H1 (cell line): Measurements from ENCODE around the gene TBC1D3C. TPM values are rescaled to one million over a fixed set of nuclear protein-coding genes. Genes with fewer than 3 reads are reported as not detected.
"Not testable (repeated sequence)": the region's sequence is repeated elsewhere in the genome, so short reads cannot be mapped to it uniquely, and the experiment has no call there.

Experiments used
- CTCF ChIA-PET: fragments of 300-600 bp; sonication (Branson Sonifier 250); formaldehyde crosslinking; loops from one replicate; lab custom pipeline; 2021; ENCODE audit not compliant: partially characterized antibody; lab: Charles Lee
- POLR2A ChIA-PET: fragments of 300-600 bp; sonication (Branson Sonifier 250); formaldehyde crosslinking; loops from one replicate; lab custom pipeline; 2021; ENCODE audit warnings: inconsistent platforms; ENCODE audit not compliant: partially characterized antibody; lab: Charles Lee
- DNase-seq, 2 experiments: peaks; one replicate each; pipeline versions ENCODE4 v3.0.0 to v3.0.0-alpha.2; 2010 to 2022; ENCODE audit warnings: low spot score in 2 of 2, low read depth in 1 of 2, mixed read lengths in 1 of 2
- FAIRE-seq: peaks from 2 replicates; lab custom pipeline; 2011; peaks lifted over from hg19 to GRCh38; lab: Jason Lieb, UNC
- H2AFZ ChIP-seq: 2 replicates; pipeline ENCODE4 v1.8.1; 2012; ENCODE audit warnings: low read length, inconsistent platforms
- H2AK5ac ChIP-seq: 2 replicates; pipeline ENCODE4 v1.6.1; 2013; ENCODE audit warnings: low read depth, low read length
- H2BK120ac ChIP-seq: replicated peaks from 2 replicates; pipeline ENCODE3; 2013; ENCODE audit warnings: low read depth, low read length, inconsistent platforms
- H2BK12ac ChIP-seq: 2 replicates; pipeline ENCODE4 v1.6.1; 2013; ENCODE audit warnings: low read depth, low read length
- H2BK15ac ChIP-seq: 2 replicates; pipeline ENCODE4 v1.6.1; 2013; ENCODE audit warnings: low read length
- H2BK20ac ChIP-seq: 2 replicates; pipeline ENCODE4 v1.6.1; 2013; ENCODE audit warnings: low read length
- H2BK5ac ChIP-seq: 2 replicates; pipeline ENCODE4 v1.6.1; 2013; ENCODE audit warnings: low read depth, low read length
- H3K14ac ChIP-seq: 2 replicates; pipeline ENCODE4 v1.6.1; 2013; ENCODE audit warnings: inconsistent platforms; ENCODE audit not compliant: insufficient read length
- H3K18ac ChIP-seq: 2 replicates; pipeline ENCODE4 v1.6.1; 2013; ENCODE audit warnings: low read length; ENCODE audit errors: extremely low read depth
- H3K23ac ChIP-seq: 2 replicates; pipeline ENCODE4 v1.6.1; 2013; ENCODE audit warnings: inconsistent platforms; ENCODE audit not compliant: insufficient read length
- H3K23me2 ChIP-seq: 2 replicates; pipeline ENCODE4 v1.6.1; 2013; ENCODE audit warnings: low read depth, low read length
- H3K27ac ChIP-seq: 2 replicates; pipeline ENCODE4 v1.6.1; 2011; ENCODE audit warnings: low read depth, low read length, inconsistent platforms
- H3K27me3 ChIP-seq, 4 experiments: replicated peaks in 1 of 4; 1 replicate in 1 of 4; 2 replicates in 3 of 4; pipeline versions ENCODE4 v1.6.1 to v1.8.1; 2011 to 2013; ENCODE audit warnings: low read length in 3 of 4, mild to moderate bottlenecking in 3 of 4, inconsistent platforms in 2 of 4, mixed read lengths in 2 of 4, moderate library complexity in 1 of 4; ENCODE audit not compliant: control insufficient read depth in 3 of 4, insufficient read depth in 3 of 4; ENCODE audit errors: extremely low read depth in 1 of 4
- H3K36me3 ChIP-seq, 4 experiments: 2 replicates each; pipeline versions ENCODE4 v1.6.1 to v1.8.1; 2011 to 2013; ENCODE audit warnings: mild to moderate bottlenecking in 4 of 4, low read length in 3 of 4, moderate library complexity in 2 of 4, control low read depth in 1 of 4, inconsistent platforms in 1 of 4; ENCODE audit not compliant: insufficient read depth in 4 of 4, control insufficient read depth in 2 of 4
- H3K4ac ChIP-seq: replicated peaks from 2 replicates; pipeline ENCODE3; 2013; ENCODE audit warnings: low read length, low read depth, mixed read lengths, inconsistent platforms; ENCODE audit not compliant: insufficient read length
- H3K4me1 ChIP-seq, 4 experiments: replicated peaks in 1 of 4; 1 replicate in 1 of 4; 2 replicates in 3 of 4; pipeline versions ENCODE4 v1.6.1 to v1.8.1; 2011 to 2013; ENCODE audit warnings: low read length in 3 of 4, inconsistent platforms in 2 of 4, mixed read lengths in 1 of 4; ENCODE audit not compliant: insufficient read depth in 4 of 4, control insufficient read depth in 3 of 4
- H3K4me2 ChIP-seq, 2 experiments: 2 replicates each; pipeline versions ENCODE4 v1.6.1 to v1.8.1; 2011 to 2013; ENCODE audit warnings: low read depth in 2 of 2, low read length in 2 of 2, control low read depth in 1 of 2, inconsistent platforms in 1 of 2, mild to moderate bottlenecking in 1 of 2; ENCODE audit not compliant: insufficient read depth in 1 of 2
- H3K4me3 ChIP-seq, 4 experiments: fragments of 200-600, 300-600 bp in 1 of 4; sonication (generic), shearing (Covaris generic), sonication (Bioruptor Twin) in 1 of 4; 2 replicates each; pipeline versions ENCODE4 v1.5.1 to v1.8.1; 2011 to 2016; ENCODE audit warnings: low read length in 4 of 4, low read depth in 3 of 4, control low read depth in 2 of 4, inconsistent platforms in 2 of 4, mild to moderate bottlenecking in 2 of 4, mixed read lengths in 1 of 4, moderate library complexity in 1 of 4; ENCODE audit not compliant: insufficient read depth in 2 of 4; ENCODE audit errors: extremely low read depth in 1 of 4
- H3K56ac ChIP-seq: replicated peaks from 2 replicates; pipeline ENCODE3; 2013; ENCODE audit warnings: low read depth, mild to moderate bottlenecking, mixed read lengths, low read length, inconsistent platforms; ENCODE audit not compliant: insufficient read length
- H3K79me1 ChIP-seq: 2 replicates; pipeline ENCODE4 v1.6.1; 2013; ENCODE audit warnings: low read depth, low read length, control low read depth
- H3K79me2 ChIP-seq, 2 experiments: 2 replicates each; pipeline versions ENCODE4 v1.6.1 to v1.8.1; 2012 to 2013; ENCODE audit warnings: low read length in 2 of 2, mild to moderate bottlenecking in 2 of 2, inconsistent platforms in 1 of 2; ENCODE audit not compliant: insufficient read depth in 2 of 2, control insufficient read depth in 1 of 2
- H3K9ac ChIP-seq, 4 experiments: replicated peaks in 1 of 4; 1 replicate in 1 of 4; 2 replicates in 3 of 4; pipeline versions ENCODE4 v1.6.1 to v1.8.1; 2011 to 2013; ENCODE audit warnings: low read depth in 3 of 4, low read length in 3 of 4, control low read depth in 2 of 4, mild to moderate bottlenecking in 2 of 4, moderate library complexity in 2 of 4, inconsistent platforms in 1 of 4; ENCODE audit errors: extremely low read depth in 1 of 4
- H3K9me3 ChIP-seq, 2 experiments: 2 replicates each; pipeline versions ENCODE4 v1.6.1 to v1.8.1; 2012 to 2013; ENCODE audit warnings: mild to moderate bottlenecking in 2 of 2, moderate library complexity in 2 of 2, control low read depth in 1 of 2, inconsistent platforms in 1 of 2, low read depth in 1 of 2, low read length in 1 of 2, mixed read lengths in 1 of 2; ENCODE audit not compliant: insufficient read depth in 2 of 2
- H4K20me1 ChIP-seq, 2 experiments: replicated peaks in 1 of 2; 2 replicates each; pipeline versions ENCODE3 to v1.8.1; 2011 to 2013; ENCODE audit warnings: inconsistent platforms in 2 of 2, low read length in 2 of 2, mild to moderate bottlenecking in 1 of 2; ENCODE audit not compliant: insufficient read depth in 2 of 2, control insufficient read depth in 1 of 2
- H4K5ac ChIP-seq: 2 replicates; pipeline ENCODE4 v1.6.1; 2013; ENCODE audit warnings: low read length, low read depth, mixed read lengths, inconsistent platforms; ENCODE audit not compliant: insufficient read length
- H4K8ac ChIP-seq: 2 replicates; pipeline ENCODE4 v1.8.0; 2013; ENCODE audit warnings: mild to moderate bottlenecking, moderate library complexity, low read length, inconsistent platforms; ENCODE audit not compliant: insufficient read depth; ENCODE audit errors: extremely low read depth
- H4K91ac ChIP-seq: replicated peaks from 2 replicates; pipeline ENCODE3; 2013; ENCODE audit warnings: low read length, mixed read lengths, inconsistent platforms; ENCODE audit not compliant: insufficient read length
- WGBS, 2 experiments: shearing (Covaris generic) in 1 of 2; methylation state at CpG; one replicate each; pipeline versions ENCODE4 v1.1.6 to v1.1.7; 2013 to 2015; ENCODE audit warnings: low lambda C conversion rate in 2 of 2, mixed read lengths in 2 of 2, inconsistent platforms in 1 of 2, low coverage in 1 of 2, missing lambda C conversion rate in 1 of 2; ENCODE audit not compliant: insufficient replicate concordance in 2 of 2, insufficient coverage in 1 of 2, insufficient read length in 1 of 2; ENCODE audit errors: extremely low coverage in 1 of 2, missing lambda C conversion rate in 1 of 2; 5-methylcytosine and 5-hydroxymethylcytosine counted together
- polyA plus RNA-seq, 7 experiments: library from polyadenylated mRNA; depleted of rRNA in 3 of 7; stranded (reverse) in 5 of 7; unstranded in 2 of 7; fragments of >200 nt in 5 of 7; fragments of 200-250 nt in 2 of 7; gene quantifications; 1 replicate in 5 of 7; 2 replicates in 1 of 7; 4 replicates in 1 of 7; pipeline versions ENCODE4 v1.2.1 to v1.2.3, GENCODE V29; 2011 to 2013; ENCODE audit warnings: missing spikeins in 2 of 7, mixed read lengths in 2 of 7
- small RNA-seq: library from polyadenylated mRNA; stranded (forward); fragments of <200 nt; extraction: miRNeasy Mini kit (QIAGEN cat#:217004); gene quantifications from one replicate; pipeline ENCODE3, GENCODE V24; 2013; ENCODE audit not compliant: insufficient read depth
- total RNA-seq: library from RNA; stranded (reverse); fragmentation: NEBNext Ultra II Directional; extraction: Animal tissue kit (Norgen Biotek cat#: 25700); gene quantifications from 2 replicates; pipeline ENCODE4 v1.2.1, GENCODE V29; 2021

The TBC1D3C gene
- total and polyA plus RNA-seq, 2 of the 8 experiments (the other 6 are each of a cell fraction or from before 2014, with no cell fraction given), result 0.68 TPM; not detected in 1

DNA sequence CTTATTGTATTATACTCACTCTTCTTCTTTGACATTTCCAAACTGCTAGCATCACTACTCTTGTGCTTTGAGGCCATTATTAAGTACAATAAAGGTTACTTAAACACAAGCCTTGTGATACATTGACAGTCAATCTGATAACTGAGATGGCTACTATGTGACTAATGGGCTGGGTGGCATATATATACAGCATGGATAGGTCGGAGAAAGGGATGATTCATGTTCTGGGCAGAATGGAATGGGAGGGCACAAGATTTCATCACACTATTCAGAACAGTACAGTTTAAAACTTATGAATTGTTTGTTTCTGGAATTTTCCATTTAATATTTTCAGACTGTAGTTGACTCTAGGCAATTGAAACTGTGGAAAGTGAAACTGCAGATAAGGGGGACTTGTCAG lies 18.9 kb upstream of the TBC1D3C start:
- H4K8ac ChIP-seq, H2BK12ac ChIP-seq, H2BK20ac ChIP-seq, H4K20me1 ChIP-seq, H2BK15ac ChIP-seq, H2BK120ac ChIP-seq, H3K23me2 ChIP-seq, H2BK5ac ChIP-seq, H3K27ac ChIP-seq, H4K5ac ChIP-seq, FAIRE-seq, H3K4me2 ChIP-seq, POLR2A ChIA-PET, H3K23ac ChIP-seq, H3K18ac ChIP-seq, H3K79me2 ChIP-seq, H3K14ac ChIP-seq, H3K4ac ChIP-seq, H2AFZ ChIP-seq, H3K27me3 ChIP-seq, H3K9ac ChIP-seq, H3K56ac ChIP-seq, H3K79me1 ChIP-seq, H3K9me3 ChIP-seq, H2AK5ac ChIP-seq, H3K36me3 ChIP-seq, CTCF ChIA-PET, DNase-seq, H4K91ac ChIP-seq, H3K4me3 ChIP-seq, H3K4me1 ChIP-seq: not testable (repeated sequence)
- WGBS, 2 experiments, result no CpG with 5 or more reads among the region's 1 CpG

Small RNA genes within 50 kb of the gene (small RNA-seq; reads per million reads assigned to genes)
- gene RF00019, result not detected

Other genes starting within 250 kb of the TBC1D3C start
- not detected in 2 replicates for gene TBC1D3K, start 144.2 kb downstream of the TBC1D3C start, total RNA-seq
- gene TBC1D3K, start 144.2 kb downstream of the TBC1D3C start, polyA plus RNA-seq (2011; rRNA removed), result not detected in 2 replicates
- 8.1 and 9.2 TPM in 2 replicates for gene TBC1D3L, start 79.6 kb downstream of the TBC1D3C start, total RNA-seq
- gene TBC1D3L, start 79.6 kb downstream of the TBC1D3C start, polyA plus RNA-seq (2011; rRNA removed), result 7.2 and 7.5 TPM in 2 replicates
- 2.1 TPM in 1 of 2 replicates, not detected in the other for gene TBC1D3D, start 64.7 kb downstream of the TBC1D3C start, total RNA-seq
- 0.06 TPM in 1 of 2 replicates, not detected in the other for gene TBC1D3D, start 64.7 kb downstream of the TBC1D3C start, polyA plus RNA-seq (2011; rRNA removed)
- not detected in 2 replicates for gene TBC1D3E, start 59.3 kb upstream of the TBC1D3C start, total RNA-seq
- not detected in 2 replicates for gene TBC1D3E, start 59.3 kb upstream of the TBC1D3C start, polyA plus RNA-seq (2011; rRNA removed)
- not detected in 2 replicates for gene TBC1D3, start 123.9 kb upstream of the TBC1D3C start, total RNA-seq
- not detected in 2 replicates for gene TBC1D3, start 123.9 kb upstream of the TBC1D3C start, polyA plus RNA-seq (2011; rRNA removed)
- 70.1 and 71.7 TPM in 2 replicates for gene MRPL45, start 228.5 kb upstream of the TBC1D3C start, total RNA-seq
- 47.6 and 65.6 TPM in 2 replicates for gene MRPL45, start 228.5 kb upstream of the TBC1D3C start, polyA plus RNA-seq (2011; rRNA removed)